GM21619 (cell line): ENCODE results near the gene DPP3.
A peak's percentile ranks its signal among the peaks of the same experiment; 100 is the strongest.
"Not testable (repeated sequence)": the region's sequence is repeated elsewhere in the genome, so short reads cannot be mapped to it uniquely, and the experiment has no call there.

Experiments used
- ATAC-seq: cut with Tn5 transposase; IDR thresholded peaks from one replicate; pipeline ENCODE4 v1.9.1; 2021; ENCODE audit not compliant: unreplicated experiment

The DPP3 gene

DNA sequence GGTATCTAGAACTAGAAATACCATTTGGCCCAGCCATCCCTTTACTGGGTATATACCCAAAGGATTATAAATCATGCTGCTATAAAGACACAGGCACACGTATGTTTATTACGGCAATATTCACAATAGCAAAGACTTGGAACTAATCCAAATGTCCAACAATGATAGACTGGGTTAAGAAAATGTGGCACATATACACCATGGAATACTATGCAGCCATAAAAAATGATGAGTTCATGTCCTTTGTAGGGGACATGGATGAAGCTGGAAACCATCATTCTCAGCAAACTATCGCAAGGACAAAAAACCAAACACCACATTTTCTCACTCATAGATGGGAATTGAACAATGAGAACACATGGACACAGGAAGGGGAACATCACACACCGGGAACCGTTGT, 16.1 kb upstream of the DPP3 start:
- not testable (repeated sequence) for ATAC-seq

DNA sequence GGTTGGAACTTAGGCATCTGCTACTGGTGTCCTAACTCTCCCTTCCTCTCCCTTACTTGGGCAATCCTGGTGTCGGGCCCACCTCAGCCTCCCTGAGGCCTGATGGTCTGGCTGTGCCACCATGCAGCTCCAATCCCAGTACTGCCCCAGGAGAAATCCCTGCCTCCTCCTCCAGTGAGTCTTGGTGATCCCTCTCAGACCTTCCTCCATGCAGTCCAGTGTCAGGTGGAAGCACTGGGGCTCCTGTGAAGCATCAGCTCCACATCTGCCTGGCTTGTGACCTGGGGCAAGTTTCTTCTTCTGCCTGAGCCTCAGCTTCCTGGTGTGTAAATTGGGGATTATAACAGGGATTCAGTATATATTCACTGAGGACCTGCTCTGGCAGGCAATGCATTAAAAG, 15.3 kb upstream of the DPP3 start:
- ATAC-seq = no peak

DNA sequence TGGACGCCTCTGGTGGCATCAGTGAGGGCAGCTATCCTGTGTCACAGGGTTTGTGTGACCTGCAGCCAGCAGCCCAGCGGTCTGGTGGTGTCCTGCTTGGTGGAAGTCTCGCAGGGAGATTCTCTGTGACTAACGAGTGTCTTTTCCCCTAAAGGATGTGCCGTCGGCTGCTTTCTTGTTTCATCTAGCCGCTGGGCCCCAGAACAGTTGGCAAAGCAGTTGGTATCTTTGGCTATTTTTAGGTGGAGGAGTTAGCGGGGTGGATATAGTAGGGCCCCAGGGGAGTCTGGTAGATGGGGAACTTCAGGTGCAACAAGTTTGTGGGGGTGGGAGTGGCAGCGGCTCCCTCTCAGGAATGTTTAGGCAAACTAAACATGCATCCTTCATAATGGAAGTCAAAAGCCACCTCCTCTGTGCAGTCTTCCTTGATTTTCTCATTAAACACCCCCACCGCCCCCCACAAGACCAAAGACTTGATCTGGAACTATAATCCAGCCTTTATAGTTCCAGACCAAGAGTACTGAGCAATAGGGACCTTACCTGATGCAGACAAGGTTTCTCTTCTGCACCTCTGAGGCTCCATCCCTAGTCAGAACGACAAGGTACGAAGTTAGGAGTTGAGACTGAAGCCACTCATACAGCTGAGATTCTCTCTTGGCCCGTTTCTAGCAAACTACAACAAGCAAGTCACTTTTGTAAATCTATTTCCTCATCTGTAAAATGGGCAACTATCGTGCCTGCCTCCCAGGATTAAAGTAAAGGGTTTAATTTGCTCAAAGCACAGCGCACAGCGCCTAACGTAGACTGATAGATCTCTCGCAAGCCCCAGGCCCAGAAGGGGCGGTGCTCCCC, 14.6 kb upstream of the DPP3 start:
- no peak for ATAC-seq

- peak; percentile 75 for ATAC-seq
Observed at GRCh38 chr11:66466225-66467033, 13.8 kb upstream of the DPP3 start, which contains the start of gene PELI3. Gene PELI3, plus strand, starts transcription at chr11:66466905. Its CDS starts 1,224 bp downstream, at chr11:66468129.

DNA sequence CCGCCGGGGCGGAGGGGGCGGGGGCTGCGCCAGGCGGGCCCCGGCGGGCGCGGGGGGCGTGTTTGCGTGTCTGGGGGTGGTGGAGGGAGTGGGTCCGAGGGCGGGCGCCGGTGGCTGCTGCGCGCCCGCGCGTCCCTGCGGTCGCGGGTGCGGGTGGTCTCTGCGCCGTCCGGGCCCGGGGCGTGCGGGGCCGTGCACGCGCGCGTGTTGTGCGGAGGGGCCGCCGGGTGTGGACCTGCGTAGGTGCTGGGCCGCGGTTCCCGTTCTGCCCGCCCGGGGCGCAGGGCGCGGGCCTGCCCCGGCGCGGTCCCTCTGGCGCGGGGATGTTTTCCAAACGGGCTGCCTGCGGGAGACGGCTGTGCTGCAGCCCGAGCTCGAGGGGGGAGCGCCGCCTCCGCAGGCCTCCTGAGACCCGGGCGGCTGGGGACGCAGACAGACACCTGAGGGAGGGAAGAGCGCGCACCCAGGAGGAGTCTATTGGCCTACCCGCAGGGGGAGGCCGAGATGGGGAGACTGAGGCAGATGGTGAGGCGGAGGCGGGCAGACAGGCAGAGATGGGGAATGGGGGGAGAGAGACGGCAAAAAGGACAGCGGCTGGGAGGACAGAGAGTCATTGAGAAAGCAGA, 13.1 kb upstream of the DPP3 start:
- peak; percentile 36 for ATAC-seq

DNA sequence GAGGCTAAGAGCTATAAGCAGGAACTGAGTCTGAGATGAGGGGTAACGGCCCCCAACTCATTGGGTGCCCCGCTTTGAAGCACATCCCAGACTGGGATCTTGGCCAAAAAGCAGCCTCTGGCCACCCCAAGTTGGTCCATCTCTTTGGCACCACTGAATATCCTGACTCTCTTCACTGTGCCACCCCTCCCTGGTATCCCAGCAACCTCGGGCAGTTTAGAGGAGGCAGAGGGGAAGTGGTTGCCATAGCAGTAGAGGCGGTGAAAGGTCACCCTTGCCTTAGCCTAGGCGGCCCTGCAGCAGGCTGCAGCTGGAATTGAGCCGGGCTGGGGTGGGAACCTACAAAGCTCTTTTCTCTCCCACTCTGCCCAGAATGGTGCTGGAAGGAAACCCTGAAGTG, 12.5 kb upstream of the DPP3 start:
- ATAC-seq = no peak

- no peak for ATAC-seq
Observed at GRCh38 chr11:66468691-66469090, 11.5 kb upstream of the DPP3 start.

DNA sequence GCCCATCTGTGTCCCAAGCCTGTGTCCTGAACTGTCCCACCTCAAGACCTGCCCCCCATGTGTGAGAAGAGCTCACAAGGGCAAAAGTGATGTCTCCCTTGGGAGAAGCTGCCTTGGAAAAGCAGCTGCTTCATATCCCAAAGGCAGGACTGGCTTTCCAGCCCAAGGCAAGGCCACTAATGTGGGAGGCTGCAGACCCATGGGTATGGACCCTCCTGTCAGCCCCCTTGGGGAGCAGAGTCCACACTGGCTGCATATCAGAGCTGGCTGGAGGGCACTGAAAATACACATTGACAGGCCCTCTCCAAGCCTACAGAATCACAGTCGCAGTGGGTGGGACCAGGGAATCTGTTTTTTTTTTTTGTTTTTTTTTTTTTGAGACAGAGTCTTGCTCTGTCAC, 10.8 kb upstream of the DPP3 start:
- no peak for ATAC-seq

DNA sequence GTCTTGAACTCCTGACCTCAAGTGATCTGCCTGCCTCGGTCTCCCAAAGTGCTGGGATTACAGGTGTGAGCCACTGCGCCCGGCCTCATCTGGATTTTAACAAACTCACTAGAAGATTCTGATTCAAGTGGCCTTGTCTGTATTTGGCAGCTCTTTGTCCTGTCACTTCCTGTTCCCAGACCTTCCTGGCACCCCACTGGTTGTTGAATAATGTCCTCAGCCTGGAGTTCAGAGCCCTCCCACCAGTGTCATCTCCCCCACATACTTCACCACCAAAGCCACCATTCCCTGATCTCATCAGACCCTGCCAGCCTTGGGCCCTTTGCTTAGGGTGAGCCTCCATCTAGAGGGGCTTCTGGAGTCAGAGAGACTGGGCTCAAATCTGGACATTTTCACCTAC, 10.2 kb upstream of the DPP3 start:
- no peak for ATAC-seq

GRCh38 chr11:66471142-66471541, 9.1 kb upstream of the DPP3 start:
- no peak for ATAC-seq

- no peak for ATAC-seq
Observed at GRCh38 chr11:66472054-66472453, 8.2 kb upstream of the DPP3 start.

GRCh38 chr11:66473167-66473566, 7.1 kb upstream of the DPP3 start:
- ATAC-seq = no peak

DNA sequence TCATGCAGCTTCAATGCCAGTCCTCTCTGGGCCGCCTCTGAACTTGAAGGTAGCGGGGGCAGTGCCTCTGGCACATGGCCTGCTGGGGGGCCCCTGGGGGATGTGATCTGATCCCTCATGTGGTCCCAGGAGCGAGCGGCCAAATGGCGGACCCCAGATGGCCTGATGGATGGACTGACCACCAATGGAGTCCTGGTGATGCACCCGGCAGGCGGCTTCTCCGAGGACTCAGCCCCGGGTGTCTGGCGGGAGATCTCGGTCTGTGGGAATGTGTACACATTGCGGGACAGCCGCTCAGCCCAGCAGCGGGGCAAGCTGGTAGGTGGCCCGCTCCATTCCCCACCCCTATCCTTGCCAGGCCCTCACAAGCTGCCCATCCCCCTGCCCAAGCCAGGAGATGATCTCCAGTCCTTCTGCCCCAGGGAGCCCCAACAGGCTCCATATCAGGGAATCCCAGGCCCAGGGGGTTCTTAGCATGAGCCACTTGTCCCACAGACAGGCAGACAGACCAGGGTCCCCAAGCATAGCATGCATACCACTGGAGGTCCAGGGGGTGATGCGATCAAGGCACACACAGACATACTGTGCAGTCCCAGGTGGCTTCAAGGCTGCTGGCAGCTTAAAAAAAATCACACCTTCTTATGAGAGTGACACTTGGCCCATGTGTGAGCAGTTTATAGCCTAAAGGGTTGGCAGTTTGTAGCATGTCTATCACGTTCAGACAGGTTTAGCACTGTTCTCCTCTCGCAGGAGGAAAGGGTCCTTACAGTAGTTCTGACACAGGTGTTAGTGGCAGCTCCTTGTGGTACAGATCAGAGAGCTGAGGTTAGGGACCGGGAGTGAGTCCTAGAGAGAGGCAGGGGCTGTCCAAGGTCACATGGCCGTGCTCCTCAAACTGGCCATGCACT, 6.4 kb upstream of the DPP3 start:
- ATAC-seq = no peak

DNA sequence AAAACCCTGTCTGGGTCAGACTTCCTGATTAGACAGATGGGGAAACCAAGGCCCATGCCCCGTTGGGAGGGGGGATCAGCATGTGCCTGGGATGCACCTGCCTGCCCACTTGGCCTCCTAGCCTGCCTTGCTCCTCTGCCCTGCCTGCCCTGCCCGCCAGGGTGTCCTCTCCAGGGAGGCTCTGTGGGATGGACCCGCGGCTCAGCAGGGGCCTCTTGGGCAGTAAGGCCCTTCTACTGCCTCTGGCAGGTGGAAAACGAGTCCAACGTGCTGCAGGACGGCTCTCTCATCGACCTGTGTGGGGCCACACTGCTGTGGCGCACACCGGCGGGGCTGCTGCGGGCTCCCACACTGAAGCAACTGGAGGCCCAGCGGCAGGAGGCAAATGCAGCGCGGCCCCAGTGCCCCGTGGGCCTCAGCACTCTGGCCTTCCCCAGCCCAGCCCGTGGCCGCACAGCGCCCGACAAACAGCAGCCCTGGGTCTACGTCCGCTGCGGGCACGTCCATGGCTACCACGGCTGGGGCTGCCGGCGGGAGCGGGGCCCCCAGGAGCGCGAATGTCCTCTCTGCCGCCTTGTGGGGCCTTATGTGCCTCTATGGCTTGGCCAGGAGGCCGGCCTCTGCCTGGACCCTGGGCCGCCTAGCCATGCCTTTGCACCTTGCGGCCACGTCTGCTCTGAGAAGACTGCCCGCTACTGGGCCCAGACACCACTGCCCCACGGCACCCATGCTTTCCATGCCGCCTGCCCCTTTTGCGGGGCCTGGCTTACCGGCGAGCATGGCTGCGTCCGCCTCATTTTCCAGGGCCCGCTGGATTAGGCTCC, 4.7 kb upstream of the DPP3 start:
- ATAC-seq = no peak

- ATAC-seq = no peak
Observed at GRCh38 chr11:66476173-66476840, 3.9 kb upstream of the DPP3 start.

DNA sequence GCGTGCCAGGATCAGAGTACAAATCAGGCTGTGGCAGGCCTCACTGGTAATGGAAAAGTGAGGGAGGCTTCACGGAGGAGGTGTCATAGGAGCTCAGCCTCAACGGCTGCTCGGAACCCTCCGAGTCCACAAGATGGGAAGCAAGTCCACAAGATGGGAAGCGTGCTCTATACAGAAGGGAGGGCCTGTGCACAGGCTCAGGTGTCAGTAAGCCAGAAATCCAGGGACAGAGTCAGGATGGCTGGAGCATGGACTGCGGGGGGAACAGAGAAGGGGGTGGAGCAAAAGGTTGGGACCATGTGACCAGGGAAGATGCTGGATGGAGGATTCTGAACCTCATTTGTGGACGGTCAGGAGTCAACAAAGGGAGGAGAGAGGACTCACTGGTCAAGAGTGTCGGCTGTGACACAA, 3.4 kb upstream of the DPP3 start:
- no peak for ATAC-seq

DNA sequence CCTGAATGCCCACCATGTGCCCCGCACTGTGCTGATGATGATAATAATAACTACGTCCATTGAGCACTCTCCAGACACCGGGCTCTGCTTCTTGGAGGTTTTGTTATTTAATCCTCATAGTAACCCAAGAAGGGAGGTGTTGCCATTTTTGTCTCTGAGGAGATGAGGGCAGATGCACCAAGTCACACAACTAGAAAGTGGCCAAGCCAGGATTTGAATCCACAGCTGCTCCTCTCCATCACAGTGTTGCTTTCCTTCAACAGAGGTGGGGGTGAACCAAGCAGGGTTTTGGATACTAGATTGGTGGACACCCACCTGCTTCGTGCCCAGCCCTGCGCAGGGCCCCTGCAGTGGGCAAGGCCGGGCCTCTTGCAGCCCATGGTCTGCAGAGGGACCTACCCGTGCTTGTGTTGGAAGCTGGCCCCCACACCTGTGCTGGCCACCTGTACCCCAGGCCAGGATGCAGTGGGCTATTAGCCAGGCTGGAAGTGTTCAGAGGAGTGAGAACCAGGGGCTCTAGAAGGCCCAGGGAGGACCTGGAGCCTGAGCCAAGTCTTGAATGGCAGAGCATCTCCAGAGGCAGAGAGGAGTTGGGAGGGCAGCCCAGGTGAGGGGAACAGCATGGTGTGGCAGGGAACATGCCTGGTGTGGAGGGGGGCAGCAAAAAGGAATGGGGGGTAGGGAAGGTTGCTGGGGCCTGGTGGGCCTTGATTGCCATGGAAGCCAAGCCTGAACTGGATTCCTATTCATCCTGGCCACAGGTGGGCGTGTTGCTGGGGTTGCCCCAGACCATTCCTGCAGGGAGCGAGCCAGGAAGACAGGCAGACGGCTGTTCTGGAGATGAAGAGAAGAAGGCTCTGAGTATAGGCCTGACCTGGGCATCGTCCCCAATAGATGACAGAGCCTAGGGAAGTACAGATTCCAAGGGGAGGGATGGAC, 2.7 kb upstream of the DPP3 start:
- no peak for ATAC-seq

DNA sequence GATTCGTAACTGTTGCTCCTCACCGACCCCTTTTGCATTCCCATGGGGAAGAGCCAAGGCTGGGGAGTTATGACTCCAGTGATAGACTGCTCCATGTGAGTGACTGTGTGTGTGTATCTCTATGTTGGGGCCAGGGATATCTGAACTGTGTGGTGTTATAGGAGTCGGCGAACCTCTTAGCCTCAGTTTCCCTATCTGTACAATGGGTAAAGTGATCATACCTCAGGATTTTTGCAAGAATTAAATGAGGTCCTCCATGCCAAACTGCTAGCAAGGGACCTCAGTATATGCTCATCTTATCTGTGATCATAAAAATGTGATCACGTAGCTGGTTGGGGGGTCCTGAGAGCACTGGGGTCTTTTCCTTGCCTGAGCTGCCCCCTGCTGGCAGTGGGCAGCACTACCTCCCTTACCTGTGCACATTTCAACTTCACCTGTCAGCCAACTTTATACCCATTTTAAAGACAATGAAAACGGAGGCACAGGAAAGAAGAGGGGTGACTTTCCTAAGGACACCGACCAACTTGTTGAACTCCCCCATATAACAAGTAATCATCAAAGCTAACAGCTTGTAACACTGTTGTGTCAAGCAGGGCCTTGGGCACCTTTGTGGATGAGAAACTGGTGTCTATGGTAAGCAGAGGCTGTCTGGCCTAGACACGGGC, 1.4 kb upstream of the DPP3 start:
- ATAC-seq = no peak
